ENCODE data around the gene ATP8A2.

DNA sequence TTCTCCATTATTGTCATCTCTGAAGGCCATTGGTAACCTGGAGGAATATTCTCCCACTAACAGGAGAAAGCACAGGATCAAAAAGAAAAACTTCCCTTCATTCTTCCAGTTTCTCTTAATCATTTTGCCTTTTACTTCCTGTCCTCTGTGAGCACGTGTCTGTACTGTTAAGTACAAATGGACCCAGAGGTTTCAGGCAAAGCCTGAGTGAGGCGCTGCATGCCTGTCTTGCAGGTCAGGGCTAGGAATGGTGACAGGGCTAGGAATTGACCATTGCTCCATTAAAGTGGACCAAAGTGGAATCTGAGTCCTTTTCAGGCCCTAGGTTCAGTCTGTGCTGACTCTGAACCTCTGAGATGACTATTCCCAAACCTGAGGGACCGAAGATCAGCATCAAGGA is 353.3 kb downstream of the ATP8A2 start:
- TF ChIP-seq, protein P1, sequence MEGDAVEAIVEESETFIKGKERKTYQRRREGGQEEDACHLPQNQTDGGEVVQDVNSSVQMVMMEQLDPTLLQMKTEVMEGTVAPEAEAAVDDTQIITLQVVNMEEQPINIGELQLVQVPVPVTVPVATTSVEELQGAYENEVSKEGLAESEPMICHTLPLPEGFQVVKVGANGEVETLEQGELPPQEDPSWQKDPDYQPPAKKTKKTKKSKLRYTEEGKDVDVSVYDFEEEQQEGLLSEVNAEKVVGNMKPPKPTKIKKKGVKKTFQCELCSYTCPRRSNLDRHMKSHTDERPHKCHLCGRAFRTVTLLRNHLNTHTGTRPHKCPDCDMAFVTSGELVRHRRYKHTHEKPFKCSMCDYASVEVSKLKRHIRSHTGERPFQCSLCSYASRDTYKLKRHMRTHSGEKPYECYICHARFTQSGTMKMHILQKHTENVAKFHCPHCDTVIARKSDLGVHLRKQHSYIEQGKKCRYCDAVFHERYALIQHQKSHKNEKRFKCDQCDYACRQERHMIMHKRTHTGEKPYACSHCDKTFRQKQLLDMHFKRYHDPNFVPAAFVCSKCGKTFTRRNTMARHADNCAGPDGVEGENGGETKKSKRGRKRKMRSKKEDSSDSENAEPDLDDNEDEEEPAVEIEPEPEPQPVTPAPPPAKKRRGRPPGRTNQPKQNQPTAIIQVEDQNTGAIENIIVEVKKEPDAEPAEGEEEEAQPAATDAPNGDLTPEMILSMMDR (IDR thresholded peaks at IDR 0.05; ENCODE audit: poor library complexity, severe bottlenecking) = no peak
- no peak for TF ChIP-seq EZH2 (IDR thresholded peaks at IDR 0.05; ENCODE audit: borderline replicate concordance, insufficient read depth, low read length, poor library complexity, severe bottlenecking)
- no peak for TF ChIP-seq POLR2AphosphoS5 (IDR thresholded peaks at IDR 0.05)
- TF ChIP-seq EP300 (conservative IDR thresholded peaks at IDR 0.05; ENCODE audit: poor library complexity, severe bottlenecking) = no peak
- TF ChIP-seq, protein P2, sequence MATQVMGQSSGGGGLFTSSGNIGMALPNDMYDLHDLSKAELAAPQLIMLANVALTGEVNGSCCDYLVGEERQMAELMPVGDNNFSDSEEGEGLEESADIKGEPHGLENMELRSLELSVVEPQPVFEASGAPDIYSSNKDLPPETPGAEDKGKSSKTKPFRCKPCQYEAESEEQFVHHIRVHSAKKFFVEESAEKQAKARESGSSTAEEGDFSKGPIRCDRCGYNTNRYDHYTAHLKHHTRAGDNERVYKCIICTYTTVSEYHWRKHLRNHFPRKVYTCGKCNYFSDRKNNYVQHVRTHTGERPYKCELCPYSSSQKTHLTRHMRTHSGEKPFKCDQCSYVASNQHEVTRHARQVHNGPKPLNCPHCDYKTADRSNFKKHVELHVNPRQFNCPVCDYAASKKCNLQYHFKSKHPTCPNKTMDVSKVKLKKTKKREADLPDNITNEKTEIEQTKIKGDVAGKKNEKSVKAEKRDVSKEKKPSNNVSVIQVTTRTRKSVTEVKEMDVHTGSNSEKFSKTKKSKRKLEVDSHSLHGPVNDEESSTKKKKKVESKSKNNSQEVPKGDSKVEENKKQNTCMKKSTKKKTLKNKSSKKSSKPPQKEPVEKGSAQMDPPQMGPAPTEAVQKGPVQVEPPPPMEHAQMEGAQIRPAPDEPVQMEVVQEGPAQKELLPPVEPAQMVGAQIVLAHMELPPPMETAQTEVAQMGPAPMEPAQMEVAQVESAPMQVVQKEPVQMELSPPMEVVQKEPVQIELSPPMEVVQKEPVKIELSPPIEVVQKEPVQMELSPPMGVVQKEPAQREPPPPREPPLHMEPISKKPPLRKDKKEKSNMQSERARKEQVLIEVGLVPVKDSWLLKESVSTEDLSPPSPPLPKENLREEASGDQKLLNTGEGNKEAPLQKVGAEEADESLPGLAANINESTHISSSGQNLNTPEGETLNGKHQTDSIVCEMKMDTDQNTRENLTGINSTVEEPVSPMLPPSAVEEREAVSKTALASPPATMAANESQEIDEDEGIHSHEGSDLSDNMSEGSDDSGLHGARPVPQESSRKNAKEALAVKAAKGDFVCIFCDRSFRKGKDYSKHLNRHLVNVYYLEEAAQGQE (IDR thresholded peaks at IDR 0.05; ENCODE audit: borderline replicate concordance) = no peak
